SU-DHL-6 (cell line): ENCODE measurements around the gene C5AR2.

Source experiments
- H2AFZ ChIP-seq: fragments of 200-600 bp; sonication (generic); 2 replicates; pipeline ENCODE4 v1.6.1; 2014; ENCODE audit warnings: low read depth, mild to moderate bottlenecking, moderate library complexity, mixed read lengths, antibody characterized with exemption, low read length; ENCODE audit not compliant: severe bottlenecking
- H3F3A ChIP-seq: fragments of 200-600 bp; shearing (Covaris generic); 2 replicates; pipeline ENCODE4 v1.6.0; 2016; ENCODE audit warnings: antibody characterized with exemption, mild to moderate bottlenecking; ENCODE audit not compliant: insufficient read depth
- H3K27ac ChIP-seq: fragments of 200-600 bp; sonication (generic); 2 replicates; pipeline ENCODE4 v1.5.1; 2016; ENCODE audit warnings: low read depth, mild to moderate bottlenecking, low read length, moderate library complexity, mixed read lengths
- H3K27me3 ChIP-seq: fragments of 200-600 bp; sonication (generic), shearing (Covaris generic); 2 replicates; pipeline ENCODE4 v1.6.0; 2014; ENCODE audit warnings: mild to moderate bottlenecking, low read length
- H3K36me3 ChIP-seq: fragments of 200-600 bp; sonication (generic); 2 replicates; pipeline ENCODE4 v1.6.1; 2014; ENCODE audit warnings: mild to moderate bottlenecking, low read length, mixed read lengths
- H3K4me2 ChIP-seq: fragments of 300-600, 200-600 bp; shearing (Covaris generic), sonication (generic); 2 replicates; pipeline ENCODE4 v1.6.0; 2014; ENCODE audit warnings: low read length, low read depth, mild to moderate bottlenecking; ENCODE audit not compliant: poor library complexity, severe bottlenecking
- H3K4me3 ChIP-seq: fragments of 200-600 bp; sonication (generic); 2 replicates; pipeline ENCODE4 v1.5.1; 2014; ENCODE audit warnings: antibody characterized with exemption, low read length, mild to moderate bottlenecking, mixed read lengths; ENCODE audit not compliant: insufficient read depth, poor library complexity, severe bottlenecking
- H3K79me2 ChIP-seq: fragments of 200-600 bp; sonication (generic); 2 replicates; pipeline ENCODE4 v1.6.1; 2014; ENCODE audit warnings: mild to moderate bottlenecking, low read length, moderate library complexity; ENCODE audit not compliant: insufficient read depth
- H3K9ac ChIP-seq: fragments of 200-600 bp; sonication (generic); 2 replicates; pipeline ENCODE4 v1.7.0; 2014; ENCODE audit warnings: mild to moderate bottlenecking, low read length
- H3K9me2 ChIP-seq: fragments of 200-600 bp; sonication (generic); replicated peaks from 2 replicates; pipeline ENCODE4 v1.6.1; 2014; ENCODE audit warnings: low read length; ENCODE audit not compliant: insufficient read depth
- H3K9me3 ChIP-seq: fragments of 200-600 bp; sonication (generic); 2 replicates; pipeline ENCODE4 v1.6.1; 2014; ENCODE audit warnings: low read length, mixed read lengths; ENCODE audit not compliant: insufficient read depth
- H4K20me1 ChIP-seq: fragments of 200-600 bp; sonication (generic); 2 replicates; pipeline ENCODE4 v1.6.1; 2014; ENCODE audit warnings: low read depth, mild to moderate bottlenecking, antibody characterized with exemption, low read length, moderate library complexity, mixed read lengths
- CTCF ChIP-seq: fragments of 200-600 bp; sonication (generic); IDR thresholded peaks from one replicate; pipeline ENCODE4 v1.5.1; 2017; ENCODE audit warnings: antibody characterized with exemption, mild to moderate bottlenecking, low read length, moderate library complexity; ENCODE audit not compliant: insufficient read depth, poor library complexity, severe bottlenecking
- EZH2phosphoT487 ChIP-seq: fragments of 200-600 bp; sonication (generic), shearing (Covaris generic); conservative IDR thresholded peaks from 2 replicates; pipeline ENCODE4 v1.6.1; 2018; ENCODE audit warnings: mild to moderate bottlenecking, antibody characterized with exemption, low read length, moderate library complexity, mixed read lengths

Gene C5AR2

GRCh38 chr19:47389150-47389556 lies 57.2 kb downstream of the C5AR2 start:
- H3K9me2 ChIP-seq, result no peaks in the 10 kb centered on the region
- H3K4me2 ChIP-seq, result no peak overlapping the region
- no peak overlapping the region for H3K4me3 ChIP-seq
- no peak overlapping the region for H3K9ac ChIP-seq
- H4K20me1 ChIP-seq, result no peaks in the 10 kb centered on the region
- H3F3A ChIP-seq, result no peaks in the 10 kb centered on the region
- H3K27me3 ChIP-seq, result no peaks in the 10 kb centered on the region
- H2AFZ ChIP-seq, result no peak overlapping the region
- no peaks in the 10 kb centered on the region for H3K9me3 ChIP-seq
- no peaks in the 10 kb centered on the region for H3K36me3 ChIP-seq
- no peaks in the 10 kb centered on the region for H3K79me2 ChIP-seq
- no peak for TF ChIP-seq EZH2phosphoT487
- no peak for TF ChIP-seq CTCF
- no peak overlapping the region for H3K27ac ChIP-seq

- no peak for TF ChIP-seq CTCF
- no peak for TF ChIP-seq EZH2phosphoT487
- no peak overlapping the region for H3K4me2 ChIP-seq
These were observed 58.8 kb downstream of the C5AR2 start for GRCh38 chr19:47390533-47391488.

GRCh38 chr19:47391510-47392223 lies 59.7 kb downstream of the C5AR2 start:
- Histone ChIP-seq H4K20me1 (no peaks in the 10 kb centered on the region), H3K27me3 (no peaks in the 10 kb centered on the region), H3K4me2 (no peak overlapping the region), H2AFZ (no peak overlapping the region), H3K27ac (no peak overlapping the region), H3K9ac (no peak overlapping the region), H3K9me3 (no peaks in the 10 kb centered on the region), H3K79me2 (no peaks in the 10 kb centered on the region), H3K4me3 (no peak overlapping the region), H3K36me3 (no peaks in the 10 kb centered on the region), H3F3A (no peaks in the 10 kb centered on the region), H3K9me2 (no peaks in the 10 kb centered on the region)
- TF ChIP-seq EZH2phosphoT487 (no peak), CTCF (peak; percentile 82)

More at GRCh38 chr19:47390533-47391488, 58.8 kb downstream of the C5AR2 start:
- no peak overlapping the region for H3K4me3 ChIP-seq
- no peak overlapping the region for H2AFZ ChIP-seq
- H3F3A ChIP-seq, result no peaks in the 10 kb centered on the region
- H3K79me2 ChIP-seq, result no peaks in the 10 kb centered on the region
- H3K36me3 ChIP-seq, result no peaks in the 10 kb centered on the region
- H3K9me2 ChIP-seq, result no peaks in the 10 kb centered on the region
- H4K20me1 ChIP-seq, result no peaks in the 10 kb centered on the region
- H3K27me3 ChIP-seq, result no peaks in the 10 kb centered on the region
- H3K9me3 ChIP-seq, result no peaks in the 10 kb centered on the region
- no peak overlapping the region for H3K27ac ChIP-seq
- H3K9ac ChIP-seq, result no peak overlapping the region
